HepG2 (cell line): ENCODE results near the gene TBL3. TPM values are rescaled to one million over a fixed set of nuclear protein-coding genes. Genes with fewer than 3 reads are reported as not detected.

Source experiments
- ATF5 ChIP-seq: sonication (generic); formaldehyde crosslinking; IDR thresholded peaks from 2 replicates; pipeline ENCODE4 v1.4.0; 2020; ENCODE audit warnings: mild to moderate bottlenecking, low read depth, missing genetic modification reagents
- DZIP1 ChIP-seq: sonication (generic); formaldehyde crosslinking; IDR thresholded peaks from 2 replicates; pipeline ENCODE4 v1.5.0; 2020; ENCODE audit warnings: mild to moderate bottlenecking, missing genetic modification reagents
- ESRRA ChIP-seq: sonication (generic); formaldehyde crosslinking; IDR thresholded peaks from 2 replicates; pipeline ENCODE4 v1.5.1; 2020; ENCODE audit warnings: mild to moderate bottlenecking, low read depth, missing genetic modification reagents
- FOXM1 ChIP-seq: sonication (generic); formaldehyde crosslinking; IDR thresholded peaks from 2 replicates; pipeline ENCODE4 v1.5.0; 2020; ENCODE audit warnings: missing genetic modification reagents
- FOXP4 ChIP-seq: sonication (generic); formaldehyde crosslinking; IDR thresholded peaks from 2 replicates; pipeline ENCODE4 v1.4.0; 2020; ENCODE audit warnings: missing genetic modification reagents
- GATAD1 ChIP-seq: IDR thresholded peaks from 2 replicates; pipeline ENCODE4 v1.6.1; 2016; ENCODE audit warnings: missing genetic modification reagents, missing compliant biosample characterization
- HOXA5 ChIP-seq: sonication (generic); formaldehyde crosslinking; IDR thresholded peaks from 2 replicates; pipeline ENCODE4 v1.4.0; 2020; ENCODE audit warnings: missing genetic modification reagents
- IRF2 ChIP-seq: IDR thresholded peaks from 2 replicates; pipeline ENCODE4 v1.6.1; 2018; ENCODE audit warnings: missing genetic modification reagents, missing compliant biosample characterization
- MAFF ChIP-seq: IDR thresholded peaks from 2 replicates; pipeline ENCODE4 v1.6.1; 2011; ENCODE audit warnings: low read depth, low read length, improper control_type of control experiment
- SMAD1 ChIP-seq: sonication (generic); formaldehyde crosslinking; IDR thresholded peaks from 2 replicates; pipeline ENCODE4 v1.4.0; 2020; ENCODE audit warnings: missing genetic modification reagents, low read depth, mild to moderate bottlenecking, borderline replicate concordance
- ZBTB26 ChIP-seq: IDR thresholded peaks from 2 replicates; pipeline ENCODE4 v1.6.1; 2016; ENCODE audit warnings: missing compliant biosample characterization, missing genetic modification reagents, borderline replicate concordance
- ZNF121 ChIP-seq: sonication (generic); formaldehyde crosslinking; IDR thresholded peaks from 2 replicates; pipeline ENCODE4 v1.5.0; 2020; ENCODE audit warnings: mild to moderate bottlenecking, missing genetic modification reagents
- ZNF230 ChIP-seq: sonication (generic); formaldehyde crosslinking; IDR thresholded peaks from 2 replicates; pipeline ENCODE4 v1.4.0; 2020; ENCODE audit warnings: mild to moderate bottlenecking, missing genetic modification reagents
- ZNF30 ChIP-seq: sonication (generic); formaldehyde crosslinking; IDR thresholded peaks from 2 replicates; pipeline ENCODE4 v1.5.0; 2020; ENCODE audit warnings: mild to moderate bottlenecking, missing genetic modification reagents
- ZNF530 ChIP-seq: sonication (generic); formaldehyde crosslinking; IDR thresholded peaks from 2 replicates; pipeline ENCODE4 v1.5.0; 2020; ENCODE audit warnings: low read depth, mild to moderate bottlenecking, missing genetic modification reagents
- ZNF7 ChIP-seq: IDR thresholded peaks from 2 replicates; pipeline ENCODE4 v1.6.1; 2016; ENCODE audit warnings: missing biosample characterization, missing genetic modification reagents
- polyA plus RNA-seq, 8 experiments: library from polyadenylated mRNA; depleted of rRNA in 3 of 8; stranded (reverse) in 7 of 8; unstranded in 1 of 8; fragments of >200 nt; fragmentation: Illumina TruSeq in 4 of 8; extraction: Trizol in 4 of 8; gene quantifications; 2 replicates each; pipeline versions ENCODE4 v1.2.1 to v1.2.3, GENCODE V29; 2011 to 2016; ENCODE audit warnings: low read depth in 4 of 8, missing spikeins in 1 of 8, mixed read lengths in 1 of 8; ENCODE audit not compliant: insufficient read depth in 1 of 8
- total RNA-seq, 5 experiments: library from RNA; depleted of rRNA; stranded (reverse); fragments of >200 nt; fragmentation: Illumina TruSeq; extraction: Trizol; gene quantifications; 2 replicates each; pipeline ENCODE4 v1.2.3, GENCODE V29; 2016; ENCODE audit warnings: low read depth in 1 of 5
- TF ChIP-seq, protein P1 (sequence below): sonication (generic); formaldehyde crosslinking; IDR thresholded peaks from 2 replicates; pipeline ENCODE4 v1.5.0; 2020; ENCODE audit warnings: mild to moderate bottlenecking, missing genetic modification reagents, borderline replicate concordance

TBL3 gene
- total and polyA plus RNA-seq, 2 of the 13 experiments (the other 11 are each of a cell fraction or from before 2014, with no cell fraction given) = 16.8 to 38.0 TPM

DNA sequence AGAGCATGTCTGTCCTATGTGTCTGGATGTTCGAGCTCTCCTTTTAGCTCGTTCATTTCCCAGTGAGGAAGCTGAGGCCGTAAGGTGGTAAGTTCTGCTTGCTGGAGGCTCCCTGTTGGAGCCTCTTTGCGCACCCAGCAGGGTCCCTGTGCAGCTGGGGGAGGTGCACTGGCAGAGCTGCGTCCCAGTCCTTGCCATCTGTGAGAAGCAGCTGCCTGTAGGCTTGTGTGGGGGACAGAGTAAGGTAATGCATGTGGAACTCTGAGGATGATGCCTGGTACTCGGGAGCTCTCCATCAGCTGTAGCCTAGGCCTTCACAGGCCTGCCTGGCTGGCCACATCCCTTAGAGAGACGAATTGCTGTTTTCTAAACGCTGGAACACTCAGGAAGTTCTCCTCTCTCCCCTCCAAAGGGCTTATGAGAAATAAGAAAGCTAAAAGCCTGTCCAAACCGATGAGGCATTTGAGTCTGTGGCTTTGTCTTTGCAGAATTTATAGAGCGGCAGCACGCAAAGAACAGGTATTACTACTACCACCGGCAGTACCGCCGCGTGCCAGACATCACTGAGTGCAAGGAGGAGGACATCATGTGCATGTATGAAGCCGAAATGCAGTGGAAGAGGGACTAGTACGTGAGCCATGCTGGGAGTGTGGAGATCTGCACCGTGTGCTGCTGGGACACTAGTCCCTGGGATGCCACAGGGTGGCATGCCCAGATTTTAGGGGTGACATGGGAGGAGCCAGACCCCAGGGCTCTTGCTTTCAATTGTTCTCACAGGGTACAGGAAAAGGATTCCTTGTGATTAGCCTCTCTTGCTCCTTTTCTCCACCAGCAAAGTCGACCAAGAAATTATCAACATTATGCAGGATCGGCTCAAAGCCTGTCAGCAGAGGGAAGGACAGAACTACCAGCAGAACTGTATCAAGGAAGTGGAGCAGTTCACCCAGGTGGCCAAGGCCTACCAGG, 10.9 kb upstream of the TBL3 start (continued):
- TF ChIP-seq ATF5 (CRISPR knock-in tag) (no peak), FOXP4 (CRISPR knock-in tag) (no peak), MAFF (no peak), IRF2 (CRISPR knock-in tag) (0 out of 2 replicates have a peak, but pooled peaks have one; percentile 19), ESRRA (CRISPR knock-in tag) (no peak), ZNF121 (CRISPR knock-in tag) (no peak), ZNF30 (no peak), ZNF7 (CRISPR knock-in tag) (no peak), SMAD1 (CRISPR knock-in tag) (no peak), HOXA5 (CRISPR knock-in tag) (no peak), ZBTB26 (CRISPR knock-in tag) (0 out of 2 replicates have a peak, but pooled peaks have one; percentile 14), DZIP1 (no peak), ZNF530 (CRISPR knock-in tag) (no peak), GATAD1 (CRISPR knock-in tag) (no peak), ZNF230 (CRISPR knock-in tag) (no peak), FOXM1 (CRISPR knock-in tag) (no peak)
- TF ChIP-seq, protein P1, sequence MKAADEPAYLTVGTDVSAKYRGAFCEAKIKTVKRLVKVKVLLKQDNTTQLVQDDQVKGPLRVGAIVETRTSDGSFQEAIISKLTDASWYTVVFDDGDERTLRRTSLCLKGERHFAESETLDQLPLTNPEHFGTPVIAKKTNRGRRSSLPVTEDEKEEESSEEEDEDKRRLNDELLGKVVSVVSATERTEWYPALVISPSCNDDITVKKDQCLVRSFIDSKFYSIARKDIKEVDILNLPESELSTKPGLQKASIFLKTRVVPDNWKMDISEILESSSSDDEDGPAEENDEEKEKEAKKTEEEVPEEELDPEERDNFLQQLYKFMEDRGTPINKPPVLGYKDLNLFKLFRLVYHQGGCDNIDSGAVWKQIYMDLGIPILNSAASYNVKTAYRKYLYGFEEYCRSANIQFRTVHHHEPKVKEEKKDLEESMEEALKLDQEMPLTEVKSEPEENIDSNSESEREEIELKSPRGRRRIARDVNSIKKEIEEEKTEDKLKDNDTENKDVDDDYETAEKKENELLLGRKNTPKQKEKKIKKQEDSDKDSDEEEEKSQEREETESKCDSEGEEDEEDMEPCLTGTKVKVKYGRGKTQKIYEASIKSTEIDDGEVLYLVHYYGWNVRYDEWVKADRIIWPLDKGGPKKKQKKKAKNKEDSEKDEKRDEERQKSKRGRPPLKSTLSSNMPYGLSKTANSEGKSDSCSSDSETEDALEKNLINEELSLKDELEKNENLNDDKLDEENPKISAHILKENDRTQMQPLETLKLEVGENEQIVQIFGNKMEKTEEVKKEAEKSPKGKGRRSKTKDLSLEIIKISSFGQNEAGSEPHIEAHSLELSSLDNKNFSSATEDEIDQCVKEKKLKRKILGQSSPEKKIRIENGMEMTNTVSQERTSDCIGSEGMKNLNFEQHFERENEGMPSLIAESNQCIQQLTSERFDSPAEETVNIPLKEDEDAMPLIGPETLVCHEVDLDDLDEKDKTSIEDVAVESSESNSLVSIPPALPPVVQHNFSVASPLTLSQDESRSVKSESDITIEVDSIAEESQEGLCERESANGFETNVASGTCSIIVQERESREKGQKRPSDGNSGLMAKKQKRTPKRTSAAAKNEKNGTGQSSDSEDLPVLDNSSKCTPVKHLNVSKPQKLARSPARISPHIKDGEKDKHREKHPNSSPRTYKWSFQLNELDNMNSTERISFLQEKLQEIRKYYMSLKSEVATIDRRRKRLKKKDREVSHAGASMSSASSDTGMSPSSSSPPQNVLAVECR (CRISPR knock-in tag) = peak; percentile 9; the same call in 1 of the 2 replicates
